ENCODE results near the gene SCARB1.
A peak's percentile ranks its signal among the peaks of the same experiment; 100 is the strongest.

Gene SCARB1

DNA sequence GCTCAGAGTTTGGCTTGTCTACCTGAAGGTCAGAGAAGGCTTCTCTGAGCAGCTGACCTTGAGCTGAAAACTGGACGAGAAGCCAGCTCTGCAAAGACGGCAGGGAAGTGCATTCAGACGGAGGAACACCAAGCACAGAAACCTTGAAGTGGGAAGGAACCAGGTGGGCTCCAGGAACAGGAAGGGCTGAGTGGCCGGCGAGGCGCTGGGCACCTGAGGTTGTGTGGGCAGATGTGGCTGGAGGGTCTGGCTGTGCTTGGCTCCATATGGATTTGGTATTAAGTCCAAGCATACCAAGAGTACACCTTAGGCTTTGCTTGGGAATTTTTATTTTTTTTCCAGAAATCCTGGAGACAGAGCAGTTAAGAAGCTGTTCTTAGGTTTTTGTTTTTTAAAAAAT is 130.6 kb downstream of the SCARB1 start:
- H3K9me3 Mint-ChIP-seq = peaks cover 3% of the 10 kb centered on the region
- H3K27me3 Mint-ChIP-seq = peaks cover 11% of the 10 kb centered on the region
- no peak overlapping the region for H3K4me3 Mint-ChIP-seq
- ATAC-seq (ENCODE audit: low read depth) (no peak), DNase-seq (ENCODE audit: low spot score in 2 of 2) (no peak)
- peaks cover 2% of the 10 kb centered on the region for H3K36me3 Mint-ChIP-seq
- no peak overlapping the region for H3K27ac Mint-ChIP-seq
- H3K4me1 Mint-ChIP-seq = peaks cover 4% of the 10 kb centered on the region

DNA sequence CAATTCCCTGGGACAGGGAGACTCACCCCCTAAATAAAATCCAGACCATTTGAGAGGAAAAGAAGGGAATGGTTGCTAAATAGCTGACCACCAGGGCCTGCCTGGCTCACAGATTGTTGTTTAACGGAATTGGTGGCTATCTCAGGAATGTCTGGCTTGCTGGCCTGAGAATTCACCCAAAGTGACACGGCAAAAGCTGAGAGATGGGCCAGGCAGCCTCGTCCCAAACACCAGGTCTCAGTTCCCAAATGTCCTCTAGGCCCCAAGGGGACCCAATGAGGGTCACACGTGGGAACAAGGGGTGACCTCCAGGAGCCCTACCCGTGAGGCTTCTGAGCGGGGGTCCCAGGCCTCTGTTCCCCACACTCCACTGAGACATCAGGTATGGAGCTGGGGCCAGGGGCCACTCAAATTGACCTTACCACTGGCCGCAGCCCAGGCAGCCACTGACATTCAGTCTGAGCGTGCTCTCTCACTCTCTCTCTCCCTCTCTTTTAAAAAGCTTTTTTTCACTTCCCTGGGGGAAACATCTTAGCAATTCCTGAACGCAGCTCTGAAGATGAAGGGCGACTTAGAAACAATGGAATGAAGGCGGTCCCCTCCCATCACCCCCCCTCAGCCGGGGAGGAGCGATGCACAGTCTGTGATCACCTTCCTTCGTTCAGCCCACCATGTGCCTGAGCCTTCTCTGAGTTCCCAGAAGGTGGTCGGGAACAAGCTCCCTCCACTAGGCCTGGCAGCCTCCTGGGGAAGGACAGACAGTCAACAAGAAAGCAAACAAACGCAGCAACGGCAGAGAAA is 131.2 kb downstream of the SCARB1 start:
- Mint-ChIP-seq H3K36me3 (peaks cover 2% of the 10 kb centered on the region), H3K4me3 (no peak overlapping the region), H3K4me1 (peaks cover 4% of the 10 kb centered on the region), H3K27ac (no peak overlapping the region), H3K27me3 (peaks cover 7% of the 10 kb centered on the region), H3K9me3 (peaks cover 3% of the 10 kb centered on the region)
- no peak for DNase-seq (ENCODE audit: low spot score in 2 of 2)
- no peak for ATAC-seq (ENCODE audit: low read depth)

DNA sequence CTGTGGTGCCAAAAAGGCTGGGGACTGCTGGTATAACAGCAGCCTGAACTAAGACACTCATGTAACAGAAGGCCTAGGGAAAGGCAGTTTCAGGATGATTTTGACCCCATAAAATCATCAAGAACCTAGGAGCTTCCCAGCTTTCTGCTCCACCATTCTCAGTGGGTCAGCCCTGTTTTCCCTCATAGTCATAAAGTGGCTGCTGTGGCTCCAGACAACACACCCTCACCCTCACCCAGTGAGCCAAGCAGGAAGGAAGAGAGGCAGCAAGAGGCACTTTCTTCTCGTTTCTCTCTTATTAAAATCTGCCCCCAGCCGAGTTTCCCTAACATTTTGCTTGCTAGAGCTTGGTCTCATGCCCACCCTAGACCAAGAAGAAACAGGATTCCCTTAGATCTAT is 131.8 kb downstream of the SCARB1 start:
- H3K36me3 Mint-ChIP-seq = peaks cover 2% of the 10 kb centered on the region
- no peak overlapping the region for H3K27ac Mint-ChIP-seq

DNA sequence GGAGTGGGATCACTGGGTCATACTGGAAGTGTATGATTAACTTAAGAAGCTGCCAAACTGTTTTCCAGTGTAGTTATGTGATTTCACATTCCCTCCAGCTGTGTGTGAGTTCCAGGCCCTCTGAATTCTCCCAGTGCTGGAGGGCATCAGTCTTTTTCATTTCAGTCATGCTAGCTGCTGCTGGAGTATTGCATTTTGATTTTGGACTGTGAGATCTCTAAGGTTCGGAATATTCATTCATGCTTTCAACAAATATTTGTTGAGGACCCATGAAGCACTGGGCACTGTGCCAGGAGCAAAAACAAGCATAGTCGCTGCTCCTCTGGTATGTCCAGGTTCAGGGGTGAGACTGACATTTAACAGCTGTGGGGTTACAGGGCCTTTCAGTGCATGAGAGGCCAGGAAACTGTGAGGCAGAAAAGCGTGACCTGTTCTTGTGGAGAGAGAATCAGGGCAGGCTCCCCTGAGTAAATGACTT is 133.2 kb downstream of the SCARB1 start:
- Mint-ChIP-seq H3K9me3 (peaks cover 3% of the 10 kb centered on the region), H3K4me1 (no peaks in the 10 kb centered on the region), H3K4me3 (no peak overlapping the region), H3K27ac (no peak overlapping the region), H3K27me3 (peaks cover 12% of the 10 kb centered on the region), H3K36me3 (peaks cover 2% of the 10 kb centered on the region)
- ATAC-seq (ENCODE audit: low read depth) = no peak
- no peak for DNase-seq (ENCODE audit: low spot score in 2 of 2)

More for the DNA sequence above, 131.8 kb downstream of the SCARB1 start:
- peaks cover 4% of the 10 kb centered on the region for H3K4me1 Mint-ChIP-seq
- peaks cover 6% of the 10 kb centered on the region for H3K27me3 Mint-ChIP-seq
- H3K9me3 Mint-ChIP-seq = peaks cover 3% of the 10 kb centered on the region
- no peak for ATAC-seq (ENCODE audit: low read depth)
- DNase-seq (ENCODE audit: low spot score in 2 of 2) = no peak
- no peak overlapping the region for H3K4me3 Mint-ChIP-seq

GRCh38 chr12:124727922-124728321 is 135.7 kb downstream of the SCARB1 start:
- Mint-ChIP-seq H3K27ac (no peak overlapping the region), H3K36me3 (peaks cover 2% of the 10 kb centered on the region), H3K4me1 (no peaks in the 10 kb centered on the region), H3K27me3 (peaks cover 10% of the 10 kb centered on the region), H3K4me3 (no peak overlapping the region), H3K9me3 (peaks cover 5% of the 10 kb centered on the region)
- DNase-seq (ENCODE audit: low spot score in 2 of 2) = no peak
- no peak for ATAC-seq (ENCODE audit: low read depth)

DNA sequence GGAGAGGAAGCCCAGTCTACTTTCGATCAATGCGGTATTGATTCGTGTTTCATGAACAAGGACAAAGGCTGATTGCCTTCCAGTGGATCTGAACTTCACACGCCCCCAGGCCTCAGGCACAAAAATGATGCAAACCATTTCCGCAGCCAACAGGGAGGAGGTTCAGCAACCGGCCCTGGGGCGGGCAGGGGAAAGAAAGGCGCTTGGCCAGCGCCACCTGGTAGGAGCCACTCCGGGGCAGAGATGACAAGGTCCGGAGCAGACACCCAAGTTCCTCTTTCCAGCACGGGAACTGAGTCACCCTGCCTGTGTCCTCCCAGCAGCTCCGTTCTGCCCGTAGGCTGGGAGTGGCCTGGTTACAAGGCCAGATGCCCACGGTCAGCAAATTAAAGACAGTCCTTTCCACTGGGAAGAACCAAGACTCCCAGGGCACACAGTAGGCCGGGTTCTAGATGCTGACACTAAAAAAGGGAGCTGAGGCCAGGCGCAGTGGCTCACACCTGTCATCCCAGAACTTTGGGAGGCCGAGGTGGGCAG is 136.3 kb downstream of the SCARB1 start:
- peaks cover 9% of the 10 kb centered on the region for H3K27me3 Mint-ChIP-seq
- H3K9me3 Mint-ChIP-seq = peaks cover 5% of the 10 kb centered on the region
- no peak overlapping the region for H3K27ac Mint-ChIP-seq
- H3K4me1 Mint-ChIP-seq = no peaks in the 10 kb centered on the region
- H3K36me3 Mint-ChIP-seq = peaks cover 2% of the 10 kb centered on the region
- H3K4me3 Mint-ChIP-seq = no peak overlapping the region
- DNase-seq (ENCODE audit: low spot score in 2 of 2) (no peak), ATAC-seq (ENCODE audit: low read depth) (peak; percentile 63)
